H1 (cell line): ENCODE data around the gene RIMBP2. TPM values are rescaled to one million over a fixed set of nuclear protein-coding genes. Genes with fewer than 3 reads are reported as not detected.

Experiments
- CTCF ChIA-PET: fragments of 300-600 bp; sonication (Branson Sonifier 250); formaldehyde crosslinking; loops from one replicate; lab custom pipeline; 2021; ENCODE audit not compliant: partially characterized antibody; lab: Charles Lee
- POLR2A ChIA-PET: fragments of 300-600 bp; sonication (Branson Sonifier 250); formaldehyde crosslinking; loops from one replicate; lab custom pipeline; 2021; ENCODE audit warnings: inconsistent platforms; ENCODE audit not compliant: partially characterized antibody; lab: Charles Lee
- DNase-seq, 2 experiments: peaks; one replicate each; pipeline versions ENCODE4 v3.0.0 to v3.0.0-alpha.2; 2010 to 2022; ENCODE audit warnings: low spot score in 2 of 2, low read depth in 1 of 2, mixed read lengths in 1 of 2
- FAIRE-seq: peaks from 2 replicates; lab custom pipeline; 2011; peaks lifted over from hg19 to GRCh38; lab: Jason Lieb, UNC
- H2AFZ ChIP-seq: 2 replicates; pipeline ENCODE4 v1.8.1; 2012; ENCODE audit warnings: low read length, inconsistent platforms
- H2AK5ac ChIP-seq: 2 replicates; pipeline ENCODE4 v1.6.1; 2013; ENCODE audit warnings: low read depth, low read length
- H2BK120ac ChIP-seq: replicated peaks from 2 replicates; pipeline ENCODE3; 2013; ENCODE audit warnings: low read depth, low read length, inconsistent platforms
- H2BK12ac ChIP-seq: 2 replicates; pipeline ENCODE4 v1.6.1; 2013; ENCODE audit warnings: low read depth, low read length
- H2BK15ac ChIP-seq: 2 replicates; pipeline ENCODE4 v1.6.1; 2013; ENCODE audit warnings: low read length
- H2BK20ac ChIP-seq: 2 replicates; pipeline ENCODE4 v1.6.1; 2013; ENCODE audit warnings: low read length
- H2BK5ac ChIP-seq: 2 replicates; pipeline ENCODE4 v1.6.1; 2013; ENCODE audit warnings: low read depth, low read length
- H3K14ac ChIP-seq: 2 replicates; pipeline ENCODE4 v1.6.1; 2013; ENCODE audit warnings: inconsistent platforms; ENCODE audit not compliant: insufficient read length
- H3K18ac ChIP-seq: 2 replicates; pipeline ENCODE4 v1.6.1; 2013; ENCODE audit warnings: low read length; ENCODE audit errors: extremely low read depth
- H3K23ac ChIP-seq: 2 replicates; pipeline ENCODE4 v1.6.1; 2013; ENCODE audit warnings: inconsistent platforms; ENCODE audit not compliant: insufficient read length
- H3K23me2 ChIP-seq: 2 replicates; pipeline ENCODE4 v1.6.1; 2013; ENCODE audit warnings: low read depth, low read length
- H3K27ac ChIP-seq: 2 replicates; pipeline ENCODE4 v1.6.1; 2011; ENCODE audit warnings: low read depth, low read length, inconsistent platforms
- H3K27me3 ChIP-seq, 4 experiments: replicated peaks in 1 of 4; 1 replicate in 1 of 4; 2 replicates in 3 of 4; pipeline versions ENCODE4 v1.6.1 to v1.8.1; 2011 to 2013; ENCODE audit warnings: low read length in 3 of 4, mild to moderate bottlenecking in 3 of 4, inconsistent platforms in 2 of 4, mixed read lengths in 2 of 4, moderate library complexity in 1 of 4; ENCODE audit not compliant: control insufficient read depth in 3 of 4, insufficient read depth in 3 of 4; ENCODE audit errors: extremely low read depth in 1 of 4
- H3K36me3 ChIP-seq, 4 experiments: 2 replicates each; pipeline versions ENCODE4 v1.6.1 to v1.8.1; 2011 to 2013; ENCODE audit warnings: mild to moderate bottlenecking in 4 of 4, low read length in 3 of 4, moderate library complexity in 2 of 4, control low read depth in 1 of 4, inconsistent platforms in 1 of 4; ENCODE audit not compliant: insufficient read depth in 4 of 4, control insufficient read depth in 2 of 4
- H3K4ac ChIP-seq: replicated peaks from 2 replicates; pipeline ENCODE3; 2013; ENCODE audit warnings: low read length, low read depth, mixed read lengths, inconsistent platforms; ENCODE audit not compliant: insufficient read length
- H3K4me1 ChIP-seq, 4 experiments: replicated peaks in 1 of 4; 1 replicate in 1 of 4; 2 replicates in 3 of 4; pipeline versions ENCODE4 v1.6.1 to v1.8.1; 2011 to 2013; ENCODE audit warnings: low read length in 3 of 4, inconsistent platforms in 2 of 4, mixed read lengths in 1 of 4; ENCODE audit not compliant: insufficient read depth in 4 of 4, control insufficient read depth in 3 of 4
- H3K4me2 ChIP-seq, 2 experiments: 2 replicates each; pipeline versions ENCODE4 v1.6.1 to v1.8.1; 2011 to 2013; ENCODE audit warnings: low read depth in 2 of 2, low read length in 2 of 2, control low read depth in 1 of 2, inconsistent platforms in 1 of 2, mild to moderate bottlenecking in 1 of 2; ENCODE audit not compliant: insufficient read depth in 1 of 2
- H3K4me3 ChIP-seq, 4 experiments: fragments of 200-600, 300-600 bp in 1 of 4; sonication (generic), shearing (Covaris generic), sonication (Bioruptor Twin) in 1 of 4; 2 replicates each; pipeline versions ENCODE4 v1.5.1 to v1.8.1; 2011 to 2016; ENCODE audit warnings: low read length in 4 of 4, low read depth in 3 of 4, control low read depth in 2 of 4, inconsistent platforms in 2 of 4, mild to moderate bottlenecking in 2 of 4, mixed read lengths in 1 of 4, moderate library complexity in 1 of 4; ENCODE audit not compliant: insufficient read depth in 2 of 4; ENCODE audit errors: extremely low read depth in 1 of 4
- H3K56ac ChIP-seq: replicated peaks from 2 replicates; pipeline ENCODE3; 2013; ENCODE audit warnings: low read depth, mild to moderate bottlenecking, mixed read lengths, low read length, inconsistent platforms; ENCODE audit not compliant: insufficient read length
- H3K79me1 ChIP-seq: 2 replicates; pipeline ENCODE4 v1.6.1; 2013; ENCODE audit warnings: low read depth, low read length, control low read depth
- H3K79me2 ChIP-seq, 2 experiments: 2 replicates each; pipeline versions ENCODE4 v1.6.1 to v1.8.1; 2012 to 2013; ENCODE audit warnings: low read length in 2 of 2, mild to moderate bottlenecking in 2 of 2, inconsistent platforms in 1 of 2; ENCODE audit not compliant: insufficient read depth in 2 of 2, control insufficient read depth in 1 of 2
- H3K9ac ChIP-seq, 4 experiments: replicated peaks in 1 of 4; 1 replicate in 1 of 4; 2 replicates in 3 of 4; pipeline versions ENCODE4 v1.6.1 to v1.8.1; 2011 to 2013; ENCODE audit warnings: low read depth in 3 of 4, low read length in 3 of 4, control low read depth in 2 of 4, mild to moderate bottlenecking in 2 of 4, moderate library complexity in 2 of 4, inconsistent platforms in 1 of 4; ENCODE audit errors: extremely low read depth in 1 of 4
- H3K9me3 ChIP-seq, 2 experiments: 2 replicates each; pipeline versions ENCODE4 v1.6.1 to v1.8.1; 2012 to 2013; ENCODE audit warnings: mild to moderate bottlenecking in 2 of 2, moderate library complexity in 2 of 2, control low read depth in 1 of 2, inconsistent platforms in 1 of 2, low read depth in 1 of 2, low read length in 1 of 2, mixed read lengths in 1 of 2; ENCODE audit not compliant: insufficient read depth in 2 of 2
- H4K20me1 ChIP-seq, 2 experiments: replicated peaks in 1 of 2; 2 replicates each; pipeline versions ENCODE3 to v1.8.1; 2011 to 2013; ENCODE audit warnings: inconsistent platforms in 2 of 2, low read length in 2 of 2, mild to moderate bottlenecking in 1 of 2; ENCODE audit not compliant: insufficient read depth in 2 of 2, control insufficient read depth in 1 of 2
- H4K5ac ChIP-seq: 2 replicates; pipeline ENCODE4 v1.6.1; 2013; ENCODE audit warnings: low read length, low read depth, mixed read lengths, inconsistent platforms; ENCODE audit not compliant: insufficient read length
- H4K8ac ChIP-seq: 2 replicates; pipeline ENCODE4 v1.8.0; 2013; ENCODE audit warnings: mild to moderate bottlenecking, moderate library complexity, low read length, inconsistent platforms; ENCODE audit not compliant: insufficient read depth; ENCODE audit errors: extremely low read depth
- H4K91ac ChIP-seq: replicated peaks from 2 replicates; pipeline ENCODE3; 2013; ENCODE audit warnings: low read length, mixed read lengths, inconsistent platforms; ENCODE audit not compliant: insufficient read length
- ATF3 ChIP-seq: IDR thresholded peaks from 2 replicates; pipeline ENCODE4 v1.6.1; 2011; ENCODE audit warnings: low read depth, mild to moderate bottlenecking, low read length; ENCODE audit not compliant: insufficient read depth
- BACH1 ChIP-seq: IDR thresholded peaks from 2 replicates; pipeline ENCODE4 v1.6.1; 2012; ENCODE audit warnings: low read length, improper control_type of control experiment
- BCL11A ChIP-seq, 2 experiments: IDR thresholded peaks; one replicate each; pipeline ENCODE4 v1.6.1; 2011; ENCODE audit warnings: low read depth in 2 of 2, low read length in 2 of 2, mild to moderate bottlenecking in 2 of 2
- CHD2 ChIP-seq: IDR thresholded peaks from 2 replicates; pipeline ENCODE4 v1.6.1; 2012; ENCODE audit warnings: low read length, improper control_type of control experiment
- CREB1 ChIP-seq: IDR thresholded peaks from 2 replicates; pipeline ENCODE4 v1.6.1; 2012; ENCODE audit warnings: inconsistent platforms
- EGR1 ChIP-seq: IDR thresholded peaks from 2 replicates; pipeline ENCODE4 v1.6.1; 2011; ENCODE audit warnings: low read depth, low read length, borderline replicate concordance
- EP300 ChIP-seq, 2 experiments: IDR thresholded peaks; 1 replicate in 1 of 2; 2 replicates in 1 of 2; pipeline ENCODE4 v1.6.1; 2011 to 2012; ENCODE audit warnings: low read depth in 2 of 2, low read length in 2 of 2, mild to moderate bottlenecking in 2 of 2, borderline replicate concordance in 1 of 2, inconsistent platforms in 1 of 2, moderate library complexity in 1 of 2
- MAX ChIP-seq: IDR thresholded peaks from 2 replicates; pipeline ENCODE4 v1.6.1; 2012; ENCODE audit warnings: inconsistent platforms
- SP1 ChIP-seq: IDR thresholded peaks from 2 replicates; pipeline ENCODE4 v1.6.1; 2011; ENCODE audit warnings: low read depth, low read length
- TAF1 ChIP-seq: IDR thresholded peaks from 2 replicates; pipeline ENCODE4 v1.6.1; 2011; ENCODE audit warnings: mild to moderate bottlenecking, low read depth, low read length
- TEAD4 ChIP-seq: IDR thresholded peaks from 2 replicates; pipeline ENCODE4 v1.6.1; 2012; ENCODE audit warnings: low read depth, low read length, inconsistent platforms, mixed read lengths
- WGBS, 2 experiments: shearing (Covaris generic) in 1 of 2; methylation state at CpG; one replicate each; pipeline versions ENCODE4 v1.1.6 to v1.1.7; 2013 to 2015; ENCODE audit warnings: low lambda C conversion rate in 2 of 2, mixed read lengths in 2 of 2, inconsistent platforms in 1 of 2, low coverage in 1 of 2, missing lambda C conversion rate in 1 of 2; ENCODE audit not compliant: insufficient replicate concordance in 2 of 2, insufficient coverage in 1 of 2, insufficient read length in 1 of 2; ENCODE audit errors: extremely low coverage in 1 of 2, missing lambda C conversion rate in 1 of 2; 5-methylcytosine and 5-hydroxymethylcytosine counted together
- polyA plus RNA-seq, 7 experiments: library from polyadenylated mRNA; depleted of rRNA in 3 of 7; stranded (reverse) in 5 of 7; unstranded in 2 of 7; fragments of >200 nt in 5 of 7; fragments of 200-250 nt in 2 of 7; gene quantifications; 1 replicate in 5 of 7; 2 replicates in 1 of 7; 4 replicates in 1 of 7; pipeline versions ENCODE4 v1.2.1 to v1.2.3, GENCODE V29; 2011 to 2013; ENCODE audit warnings: missing spikeins in 2 of 7, mixed read lengths in 2 of 7
- total RNA-seq: library from RNA; stranded (reverse); fragmentation: NEBNext Ultra II Directional; extraction: Animal tissue kit (Norgen Biotek cat#: 25700); gene quantifications from 2 replicates; pipeline ENCODE4 v1.2.1, GENCODE V29; 2021

Gene RIMBP2
- total and polyA plus RNA-seq, 2 of the 8 experiments (the other 6 are each of a cell fraction or from before 2014, with no cell fraction given), result 0.18 to 0.65 TPM

- H3K23ac ChIP-seq, result no peak overlapping the region
- no peak overlapping the region for H2BK20ac ChIP-seq
- no peak overlapping the region for H2AFZ ChIP-seq
- no peak overlapping the region for H3K14ac ChIP-seq
- no peak overlapping the region for H3K56ac ChIP-seq
- H3K4me1 ChIP-seq, result peaks cover 0 to 4% (median 0%) of the 10 kb centered on the region in 4 experiments; a peak in 1 of 7 replicates
- H3K36me3 ChIP-seq, result no peaks in the 10 kb centered on the region
- DNase-seq, result no peak
- H3K4me3 ChIP-seq, result no peak overlapping the region
- H2BK120ac ChIP-seq, result no peak overlapping the region
- no peak overlapping the region for H4K5ac ChIP-seq
- CTCF ChIA-PET, result no interaction called here
- H2AK5ac ChIP-seq, result no peak overlapping the region
- no peak overlapping the region for H2BK5ac ChIP-seq
- WGBS, 2 experiments, result 87% methylated on average over 20 of the region's 20 CpGs; no CpG with 5 or more reads in 1 of the 2 experiments
- H3K27me3 ChIP-seq, result no peaks in the 10 kb centered on the region
- no peak for FAIRE-seq
- no peak overlapping the region for H3K18ac ChIP-seq
- H4K20me1 ChIP-seq, result no peaks in the 10 kb centered on the region
- no peak overlapping the region for H2BK15ac ChIP-seq
- H3K27ac ChIP-seq, result no peak overlapping the region
- no peak overlapping the region for H4K91ac ChIP-seq
- H2BK12ac ChIP-seq, result no peak overlapping the region
- no peak overlapping the region; the same call in 1 of the 2 replicates for H4K8ac ChIP-seq
- H3K79me1 ChIP-seq, result no peaks in the 10 kb centered on the region
- H3K9me3 ChIP-seq, result peaks cover 3 to 5% of the 10 kb centered on the region in 2 experiments; a peak in 2 of 4 replicates
- H3K9ac ChIP-seq, result no peak overlapping the region
- no peaks in the 10 kb centered on the region; the same call in 1 of the 2 replicates for H3K23me2 ChIP-seq
- H3K4ac ChIP-seq, result no peak overlapping the region
- H3K79me2 ChIP-seq, result no peaks in the 10 kb centered on the region
- H3K4me2 ChIP-seq, result no peak overlapping the region
- POLR2A ChIA-PET, result no interaction called here
- TF ChIP-seq EP300 (IDR thresholded peaks at IDR 0.05; ENCODE audit: borderline replicate concordance in 1 of 2, low read depth in 2 of 2, low read length in 2 of 2) (no peak), BACH1 (no peak), TEAD4 (no peak), CHD2 (no peak), TAF1 (no peak), MAX (no peak), CREB1 (no peak), BCL11A (IDR thresholded peaks at IDR 0.05; ENCODE audit: low read depth in 2 of 2, low read length in 2 of 2) (no peak), EGR1 (no peak), SP1 (no peak), ATF3 (no peak)
Measured at GRCh38 chr12:130555628-130556485, 160.2 kb downstream of the RIMBP2 start.
